Measurements from ENCODE around the gene FASTKD1. TPM values are rescaled to one million over a fixed set of nuclear protein-coding genes. Genes with fewer than 3 reads are reported as not detected.
"Not testable (repeated sequence)": the region's sequence is repeated elsewhere in the genome, so short reads cannot be mapped to it uniquely, and the experiment has no call there.

Gene FASTKD1, protein sequence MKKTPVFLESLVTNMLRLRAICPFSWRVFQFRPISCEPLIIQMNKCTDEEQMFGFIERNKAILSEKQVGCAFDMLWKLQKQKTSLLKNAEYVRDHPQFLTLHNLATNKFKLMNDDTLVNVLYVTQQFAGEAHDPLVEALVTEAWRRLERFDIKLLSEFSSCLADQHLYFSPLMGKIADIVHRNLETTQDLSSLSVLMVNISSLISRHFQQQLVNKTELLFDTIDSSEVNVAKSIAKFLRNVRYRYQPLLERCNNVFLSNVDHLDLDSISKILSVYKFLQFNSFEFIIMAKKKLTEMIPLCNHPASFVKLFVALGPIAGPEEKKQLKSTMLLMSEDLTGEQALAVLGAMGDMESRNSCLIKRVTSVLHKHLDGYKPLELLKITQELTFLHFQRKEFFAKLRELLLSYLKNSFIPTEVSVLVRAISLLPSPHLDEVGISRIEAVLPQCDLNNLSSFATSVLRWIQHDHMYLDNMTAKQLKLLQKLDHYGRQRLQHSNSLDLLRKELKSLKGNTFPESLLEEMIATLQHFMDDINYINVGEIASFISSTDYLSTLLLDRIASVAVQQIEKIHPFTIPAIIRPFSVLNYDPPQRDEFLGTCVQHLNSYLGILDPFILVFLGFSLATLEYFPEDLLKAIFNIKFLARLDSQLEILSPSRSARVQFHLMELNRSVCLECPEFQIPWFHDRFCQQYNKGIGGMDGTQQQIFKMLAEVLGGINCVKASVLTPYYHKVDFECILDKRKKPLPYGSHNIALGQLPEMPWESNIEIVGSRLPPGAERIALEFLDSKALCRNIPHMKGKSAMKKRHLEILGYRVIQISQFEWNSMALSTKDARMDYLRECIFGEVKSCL
- 10 to 100 TPM in 2 of 4 donors, 1 to 10 TPM in 2; 8.3 to 15.4 (median 11.0) TPM for total RNA-seq

DNA sequence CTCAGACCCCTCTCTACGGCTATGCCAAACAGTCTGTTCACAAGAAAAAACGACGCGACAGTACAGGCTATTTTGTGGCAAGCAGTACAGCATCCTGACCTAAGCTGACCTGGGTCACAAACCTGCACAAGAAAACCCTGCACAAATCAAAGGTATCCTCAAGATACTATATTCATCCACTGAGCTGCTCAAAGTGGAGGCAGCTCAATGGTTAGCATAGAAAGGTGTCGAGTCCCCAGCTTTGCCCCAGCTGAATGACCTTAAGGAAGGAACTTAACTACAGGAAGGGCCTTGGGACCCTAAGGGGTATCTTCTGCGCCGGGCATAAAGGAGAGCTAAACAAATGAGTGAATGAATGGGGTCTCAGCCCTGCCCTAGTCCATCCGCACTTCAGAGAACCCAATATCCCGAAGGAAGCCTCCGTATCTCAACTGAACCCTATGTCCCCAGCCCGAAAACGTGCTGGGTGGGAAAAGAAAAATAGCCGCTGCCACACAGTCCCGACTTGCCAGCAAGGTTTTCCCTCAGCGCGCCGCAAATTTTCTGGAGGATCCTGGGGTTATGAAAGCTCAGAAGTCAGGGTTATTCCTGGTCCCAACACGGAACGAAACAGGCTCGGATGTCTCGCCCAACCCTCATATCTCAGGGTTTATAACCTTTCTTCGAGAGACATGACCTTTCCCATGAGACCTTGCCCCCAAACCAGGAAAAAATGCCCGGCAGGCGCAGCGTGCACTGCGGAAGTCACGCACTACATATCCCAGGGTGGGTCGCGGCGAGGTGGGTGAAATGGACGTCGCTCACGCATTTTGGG is at the start of gene FASTKD1:
TSS of gene FASTKD1 (minus strand) at position 706 of the 814 bp plus-strand sequence. CDS start 1,836 bp downstream, outside the sequence.
- DNase-seq (ENCODE audit: extremely low spot score): peak; percentile 94
- TF ChIP-seq EP300 (IDR thresholded peaks at IDR 0.05) (no peak), POLR2AphosphoS5 (IDR thresholded peaks at IDR 0.05) (peak; percentile 75 to 90), POLR2A (IDR thresholded peaks at IDR 0.05; ENCODE audit: low read depth) (no peak)
- TF ChIP-seq, protein P1, sequence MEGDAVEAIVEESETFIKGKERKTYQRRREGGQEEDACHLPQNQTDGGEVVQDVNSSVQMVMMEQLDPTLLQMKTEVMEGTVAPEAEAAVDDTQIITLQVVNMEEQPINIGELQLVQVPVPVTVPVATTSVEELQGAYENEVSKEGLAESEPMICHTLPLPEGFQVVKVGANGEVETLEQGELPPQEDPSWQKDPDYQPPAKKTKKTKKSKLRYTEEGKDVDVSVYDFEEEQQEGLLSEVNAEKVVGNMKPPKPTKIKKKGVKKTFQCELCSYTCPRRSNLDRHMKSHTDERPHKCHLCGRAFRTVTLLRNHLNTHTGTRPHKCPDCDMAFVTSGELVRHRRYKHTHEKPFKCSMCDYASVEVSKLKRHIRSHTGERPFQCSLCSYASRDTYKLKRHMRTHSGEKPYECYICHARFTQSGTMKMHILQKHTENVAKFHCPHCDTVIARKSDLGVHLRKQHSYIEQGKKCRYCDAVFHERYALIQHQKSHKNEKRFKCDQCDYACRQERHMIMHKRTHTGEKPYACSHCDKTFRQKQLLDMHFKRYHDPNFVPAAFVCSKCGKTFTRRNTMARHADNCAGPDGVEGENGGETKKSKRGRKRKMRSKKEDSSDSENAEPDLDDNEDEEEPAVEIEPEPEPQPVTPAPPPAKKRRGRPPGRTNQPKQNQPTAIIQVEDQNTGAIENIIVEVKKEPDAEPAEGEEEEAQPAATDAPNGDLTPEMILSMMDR (IDR thresholded peaks at IDR 0.05): peak in 1 of 3 experiments; percentile 6
- H3K27me3 ChIP-seq: no peaks in the 10 kb centered on the region
- H3K4me1 ChIP-seq: peaks cover 0 to 26% (median 16%) of the 10 kb centered on the region in 4 donors
- no peaks in the 10 kb centered on the region for H3K36me3 ChIP-seq
- peak within 1 kb of the TSS; percentile 66 to 76 (median 74) for H3K27ac ChIP-seq (replicated peaks in 1 of 4)
- peak within 1 kb of the TSS; percentile 64 to 76 (median 74) for H3K4me3 ChIP-seq
- WGBS: under 1% methylated on average over 33 of the region's 33 CpGs
- no peaks in the 10 kb centered on the region for H3K9me3 ChIP-seq
- intact Hi-C loops (cut with DNase I): no loop called here

DNA sequence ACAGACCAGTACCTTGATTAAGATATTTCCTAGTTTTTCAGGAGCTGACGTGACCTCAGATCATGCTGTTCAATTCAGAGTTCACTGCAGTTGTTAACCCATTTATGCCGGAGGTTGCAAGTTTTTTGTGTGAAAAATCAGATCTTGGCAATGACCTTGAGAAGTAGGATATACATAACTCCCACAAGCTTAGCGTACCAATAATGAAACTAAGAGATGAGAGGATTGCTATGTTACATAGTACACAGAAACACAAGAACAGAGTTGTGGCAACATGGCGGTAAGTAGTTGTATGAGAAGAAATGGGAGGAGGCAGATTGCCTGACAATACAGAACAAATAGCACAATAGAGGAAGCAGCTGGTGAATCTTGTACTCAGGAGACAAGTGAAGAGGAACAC is 49.6 kb upstream of the FASTKD1 start:
- no peak for DNase-seq (ENCODE audit: extremely low spot score)
- Histone ChIP-seq H3K36me3 (peaks cover 2 to 65% (median 24%) of the 10 kb centered on the region in 4 donors), H3K4me1 (no peaks in the 10 kb centered on the region), H3K4me3 (no peak overlapping the region), H3K27me3 (no peaks in the 10 kb centered on the region), H3K9me3 (no peaks in the 10 kb centered on the region), H3K27ac (replicated peaks in 1 of 4) (no peak overlapping the region)
- TF ChIP-seq EP300 (IDR thresholded peaks at IDR 0.05): no peak
- no peak for TF ChIP-seq POLR2AphosphoS5 (IDR thresholded peaks at IDR 0.05)
- TF ChIP-seq POLR2A (IDR thresholded peaks at IDR 0.05; ENCODE audit: low read depth): no peak
- TF ChIP-seq, protein P1 (IDR thresholded peaks at IDR 0.05): no peak
- intact Hi-C loops (cut with DNase I): no loop called here
- WGBS: 92% methylated on average over 4 of the region's 4 CpGs

DNA sequence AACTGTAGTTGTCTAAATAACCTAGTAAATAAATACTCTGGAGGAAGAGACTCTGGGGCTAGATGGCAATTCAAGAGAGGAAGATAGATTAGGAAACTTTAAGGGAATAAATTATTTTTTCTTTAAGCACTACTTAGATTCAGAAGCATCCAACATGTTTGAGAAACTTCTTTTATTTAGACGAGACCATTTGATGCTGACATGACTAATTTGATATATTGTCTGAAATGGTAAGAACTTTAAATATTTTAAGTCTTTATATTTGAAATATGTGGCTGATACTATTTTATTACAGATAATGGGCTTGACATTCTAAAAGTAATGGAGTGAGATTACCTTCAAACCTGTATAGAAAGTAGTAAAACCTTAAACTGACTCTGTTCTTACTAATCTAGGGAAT is 46.8 kb upstream of the FASTKD1 start:
- 84% methylated on average over 1 of the region's 1 CpG for WGBS
- intact Hi-C loops (cut with DNase I): no loop called here
- H3K36me3 ChIP-seq: peaks cover 5 to 65% (median 37%) of the 10 kb centered on the region in 4 donors

DNA sequence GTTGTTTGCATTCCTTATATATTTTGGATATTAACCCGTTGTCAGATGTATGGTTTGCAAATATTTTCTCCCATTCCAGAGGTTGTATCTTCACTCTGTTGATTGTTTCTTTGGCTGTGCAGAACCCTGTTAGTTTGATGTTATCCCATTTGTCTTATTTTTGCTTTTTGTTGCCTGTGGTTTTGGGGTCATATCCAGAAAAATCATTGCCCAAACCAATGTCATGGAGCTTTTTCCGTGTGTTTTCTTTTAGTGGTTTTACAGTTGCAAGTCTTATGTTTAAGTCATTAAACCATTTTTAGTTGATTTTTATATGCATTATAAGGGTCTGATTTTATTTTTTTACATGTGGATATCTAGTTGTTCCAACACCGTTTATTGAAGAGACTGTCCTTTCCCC is 46.3 kb upstream of the FASTKD1 start:
- DNase-seq (ENCODE audit: extremely low spot score): no peak
- no peak overlapping the region for H3K4me3 ChIP-seq
- peaks cover 11 to 69% (median 43%) of the 10 kb centered on the region in 4 donors for H3K36me3 ChIP-seq
- intact Hi-C loops (cut with DNase I): no loop called here
- TF ChIP-seq POLR2A (IDR thresholded peaks at IDR 0.05; ENCODE audit: low read depth) (no peak), POLR2AphosphoS5 (IDR thresholded peaks at IDR 0.05) (no peak), EP300 (IDR thresholded peaks at IDR 0.05) (no peak)
- TF ChIP-seq, protein P1 (IDR thresholded peaks at IDR 0.05): no peak
- WGBS: 64% methylated on average over 3 of the region's 3 CpGs
- H3K27me3 ChIP-seq: no peaks in the 10 kb centered on the region
- no peaks in the 10 kb centered on the region for H3K4me1 ChIP-seq
- H3K9me3 ChIP-seq: no peaks in the 10 kb centered on the region
- no peak overlapping the region for H3K27ac ChIP-seq (replicated peaks in 1 of 4)

More for the DNA sequence above, 46.8 kb upstream of the FASTKD1 start:
- Histone ChIP-seq H3K4me3 (no peak overlapping the region), H3K27ac (replicated peaks in 1 of 4) (no peak overlapping the region), H3K4me1 (no peaks in the 10 kb centered on the region), H3K27me3 (no peaks in the 10 kb centered on the region), H3K9me3 (no peaks in the 10 kb centered on the region)
- no peak for TF ChIP-seq POLR2A (IDR thresholded peaks at IDR 0.05; ENCODE audit: low read depth)
- TF ChIP-seq, protein P1 (IDR thresholded peaks at IDR 0.05): no peak
- no peak for TF ChIP-seq POLR2AphosphoS5 (IDR thresholded peaks at IDR 0.05)
- TF ChIP-seq EP300 (IDR thresholded peaks at IDR 0.05): no peak
- no peak for DNase-seq (ENCODE audit: extremely low spot score)

DNA sequence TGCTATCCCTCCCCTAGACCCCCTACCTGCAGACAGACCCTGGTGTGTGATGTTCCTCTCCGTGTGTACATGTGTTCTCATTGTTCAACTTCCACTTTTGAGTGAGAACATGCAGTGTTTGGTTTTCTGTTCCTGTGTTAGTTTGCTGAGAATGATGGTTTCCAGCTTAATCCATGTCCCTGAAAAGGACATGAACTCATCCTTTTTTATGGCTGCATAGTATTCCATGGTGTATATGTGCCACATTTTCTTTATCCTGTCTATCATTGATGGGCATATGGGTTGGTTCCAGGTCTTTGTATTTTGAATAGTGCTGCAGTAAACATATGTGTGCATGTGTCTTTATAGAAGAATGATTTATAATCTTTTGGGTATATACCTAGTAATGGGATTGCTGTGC is 42.3 kb upstream of the FASTKD1 start:
- H3K4me1 ChIP-seq; DNase-seq (ENCODE audit: extremely low spot score); H3K9me3 ChIP-seq; H3K27ac ChIP-seq (replicated peaks in 1 of 4); intact Hi-C loops (cut with DNase I); H3K27me3 ChIP-seq; H3K4me3 ChIP-seq: not testable (repeated sequence)
- WGBS: 92% methylated on average over 1 of the region's 1 CpG
- H3K36me3 ChIP-seq: peaks cover 34 to 68% (median 58%) of the 10 kb centered on the region in 4 donors
